GM12878 (cell line): Measurements from ENCODE around the gene UNC45A. TPM values are rescaled to one million over a fixed set of nuclear protein-coding genes. Genes with fewer than 3 reads are reported as not detected.

Experiments used
- ATAC-seq: fragments of 200-7000 bp; cut with Tn5 transposase; 3 replicates; pipeline ENCODE4 v1.9.1; 2020; ENCODE audit warnings: mild to moderate bottlenecking, moderate library complexity
- BruUV-seq: library from RNA; stranded (reverse); fragments of 400-500 nt; replicated peaks from 2 replicates; lab custom pipeline; 2021; lab: Mats Ljungman, UMichigan
- CTCF ChIA-PET: fragments of 300-600 bp; sonication (Branson Sonifier 250); formaldehyde crosslinking; extraction: SDS; loops from one replicate; lab custom pipeline; 2021; ENCODE audit warnings: inconsistent platforms; lab: Yijun Ruan, JAX
- POLR2A ChIA-PET: fragments of 350-600 bp; formaldehyde crosslinking; extraction: SDS; loops from one replicate; lab custom pipeline; 2021; ENCODE audit warnings: inconsistent platforms; lab: Charles Lee
- RAD21 ChIA-PET: fragments of 300-600 bp; sonication (Branson Sonifier 250); formaldehyde crosslinking; loops from one replicate; lab custom pipeline; 2023; ENCODE audit warnings: antibody characterized with exemption; ENCODE audit not compliant: unreplicated experiment; lab: Charles Lee
- SMC1A ChIA-PET: fragments of 300-600 bp; sonication (Branson Sonifier 250); formaldehyde crosslinking; loops from one replicate; lab custom pipeline; 2023; ENCODE audit not compliant: unreplicated experiment, uncharacterized antibody; lab: Charles Lee
- DNase-seq: peaks from one replicate; pipeline ENCODE4 v3.0.0-alpha.2; 2011; ENCODE audit warnings: low read depth, low spot score
- FAIRE-seq: peaks from 3 replicates; lab custom pipeline; 2011; peaks lifted over from hg19 to GRCh38; lab: Jason Lieb, UNC
- H2AFZ ChIP-seq: 2 replicates; pipeline ENCODE4 v1.6.0; 2011; ENCODE audit warnings: low read depth, low read length, control low read depth; ENCODE audit not compliant: control insufficient read depth
- H3K27ac ChIP-seq: 2 replicates; pipeline ENCODE4 v1.5.1; 2011; ENCODE audit warnings: control low read depth; ENCODE audit not compliant: control insufficient read depth, insufficient read depth
- H3K27me3 ChIP-seq, 2 experiments: replicated peaks in 1 of 2; 2 replicates each; pipeline versions ENCODE4 v1.6.0 to v1.6.1; 2011; ENCODE audit warnings: low read length in 1 of 2; ENCODE audit not compliant: control insufficient read depth in 2 of 2, insufficient read depth in 2 of 2
- H3K36me3 ChIP-seq, 2 experiments: 2 replicates each; pipeline ENCODE4 v1.5.1; 2011; ENCODE audit warnings: low read length in 1 of 2; ENCODE audit not compliant: control insufficient read depth in 2 of 2, insufficient read depth in 2 of 2
- H3K4me1 ChIP-seq: 2 replicates; pipeline ENCODE4 v1.6.1; 2011; ENCODE audit warnings: mild to moderate bottlenecking, low read length, moderate library complexity, mixed read lengths; ENCODE audit not compliant: control insufficient read depth, insufficient read depth
- H3K4me2 ChIP-seq: 2 replicates; pipeline ENCODE4 v1.6.0; 2011; ENCODE audit warnings: control low read depth; ENCODE audit not compliant: control insufficient read depth, insufficient read depth
- H3K4me3 ChIP-seq: fragments of 200-600 bp; sonication (generic); 2 replicates; pipeline ENCODE4 v1.5.1; 2016
- H3K79me2 ChIP-seq: 2 replicates; pipeline ENCODE4 v1.6.0; 2011; ENCODE audit warnings: low read length; ENCODE audit not compliant: control insufficient read depth, insufficient read depth
- H3K9ac ChIP-seq: 2 replicates; pipeline ENCODE4 v1.8.0; 2011; ENCODE audit warnings: low read length, control low read depth, mixed read lengths; ENCODE audit not compliant: control insufficient read depth, insufficient read depth
- H3K9me3 ChIP-seq: replicated peaks from 3 replicates; pipeline ENCODE4 v1.5.1; 2011; ENCODE audit warnings: mild to moderate bottlenecking, low read length; ENCODE audit not compliant: control insufficient read depth, insufficient read depth
- H4K20me1 ChIP-seq: 2 replicates; pipeline ENCODE4 v1.6.0; 2011; ENCODE audit not compliant: control insufficient read depth, insufficient read depth
- ATF3 ChIP-seq: IDR thresholded peaks from 2 replicates; pipeline ENCODE4 v1.6.1; 2011; ENCODE audit warnings: low read depth, mild to moderate bottlenecking, low read length, moderate library complexity, borderline replicate concordance; ENCODE audit errors: extremely low read depth
- BMI1 ChIP-seq: fragments of 450-650 bp; IDR thresholded peaks from 2 replicates; pipeline ENCODE4 v1.6.1; 2016; ENCODE audit warnings: mild to moderate bottlenecking, moderate library complexity, borderline replicate concordance
- DPF2 ChIP-seq: fragments of 450-650 bp; IDR thresholded peaks from 2 replicates; pipeline ENCODE4 v1.6.1; 2017; ENCODE audit warnings: mild to moderate bottlenecking
- GABPA ChIP-seq: IDR thresholded peaks from 2 replicates; pipeline ENCODE4 v1.6.1; 2014; ENCODE audit warnings: antibody characterized with exemption, low read depth, mild to moderate bottlenecking, inconsistent platforms
- NFYB ChIP-seq: IDR thresholded peaks from 2 replicates; pipeline ENCODE4 v1.6.1; 2011; ENCODE audit warnings: low read depth, mild to moderate bottlenecking, low read length, improper control_type of control experiment, moderate library complexity; ENCODE audit not compliant: insufficient read depth
- RAD51 ChIP-seq: fragments of 450-650 bp; IDR thresholded peaks from 2 replicates; pipeline ENCODE4 v1.6.1; 2016; ENCODE audit warnings: moderate library complexity, mild to moderate bottlenecking, inconsistent platforms
- WGBS: methylation state at CpG from one replicate; pipeline ENCODE4 v1.1.6; 2016; ENCODE audit warnings: low lambda C conversion rate; ENCODE audit not compliant: insufficient replicate concordance, insufficient coverage; ENCODE audit errors: missing lambda C conversion rate; 5-methylcytosine and 5-hydroxymethylcytosine counted together
- in situ Hi-C: fragments of 300-500 bp; cut with MboI; formaldehyde crosslinking; loops from 9 replicates; pipeline ENCODE4 v1.14.3; 2018; ENCODE audit warnings: mixed read lengths
- intact Hi-C: fragments of 100-400 bp; cut with micrococcal nuclease; formaldehyde crosslinking; loops from one replicate; pipeline ENCODE4 v1.14.2; 2022; ENCODE audit not compliant: unreplicated experiment
- polyA plus RNA-seq, 11 experiments: library from polyadenylated mRNA; depleted of rRNA in 4 of 11; unstranded in 6 of 11; stranded (reverse) in 5 of 11; fragments of >200 nt; fragmentation: Nextera tagmentation in 4 of 11; fragmentation: Illumina TruSeq in 1 of 11; extraction: Ambion mirVana in 4 of 11; extraction: Trizol in 1 of 11; gene quantifications; 1 replicate in 1 of 11; 2 replicates in 10 of 11; pipeline versions ENCODE4 v1.2.1 to v1.2.3, GENCODE V29; 2011 to 2016; ENCODE audit warnings: inconsistent platforms in 2 of 11, missing spikeins in 2 of 11, low read depth in 1 of 11
- total RNA-seq, 4 experiments: library from RNA; depleted of rRNA in 3 of 4; stranded (reverse); fragments of >200 nt in 3 of 4; fragmentation: Illumina TruSeq in 1 of 4; extraction: Trizol in 1 of 4; gene quantifications; 2 replicates each; pipeline versions ENCODE4 v1.2.1 to v1.2.3, GENCODE V29; 2013 to 2021
- TF ChIP-seq, protein P1 (sequence below): IDR thresholded peaks from 2 replicates; pipeline ENCODE4 v1.6.1; 2011; ENCODE audit warnings: borderline replicate concordance, low read depth, mild to moderate bottlenecking, moderate library complexity, low read length; ENCODE audit not compliant: insufficient read depth, poor library complexity, severe bottlenecking

UNC45A gene
- total and polyA plus RNA-seq, 10 of the 15 experiments (the other 5 are each of a cell fraction or from before 2014, with no cell fraction given) = 10.3 to 57.8 (median 40.5) TPM

DNA sequence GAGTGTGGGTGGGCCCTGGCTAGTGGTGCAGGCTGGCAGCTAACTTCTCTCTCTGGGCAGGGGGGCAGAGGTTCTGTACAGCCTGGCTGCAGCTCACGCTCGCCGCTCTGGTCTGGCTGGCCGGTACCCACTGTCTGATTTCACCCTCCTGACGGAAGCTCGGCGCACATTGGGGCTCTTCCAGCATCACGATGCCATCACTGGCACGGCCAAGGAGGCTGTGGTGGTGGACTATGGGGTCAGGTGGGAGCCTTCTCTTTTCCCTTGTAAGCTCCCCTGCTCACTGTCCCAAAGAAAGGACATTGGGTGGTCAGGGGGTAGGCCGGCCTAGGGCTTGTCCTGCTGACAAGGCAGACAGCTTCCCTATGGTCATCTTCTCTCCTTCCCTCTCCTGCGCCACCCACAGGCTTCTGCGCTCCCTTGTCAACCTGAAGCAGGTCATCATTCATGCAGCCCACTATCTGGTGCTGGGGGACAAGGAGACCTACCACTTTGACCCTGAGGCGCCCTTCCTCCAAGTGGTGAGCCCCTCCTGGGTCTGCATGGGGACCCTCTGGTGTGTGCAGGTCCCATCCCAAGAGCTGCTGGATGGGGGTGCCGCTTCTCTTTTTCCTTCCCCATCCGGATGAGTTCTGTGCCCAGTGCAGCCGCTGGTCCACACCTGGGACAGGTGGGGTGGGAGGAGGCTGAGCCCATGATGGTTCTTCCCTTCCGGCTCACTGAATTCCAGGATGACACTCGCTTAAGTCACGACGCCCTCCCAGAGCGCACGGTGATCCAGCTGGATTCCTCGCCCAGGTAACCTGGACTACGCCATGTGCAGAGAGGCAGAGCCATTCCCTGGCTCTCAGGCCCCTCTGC lies 24.4 kb upstream of the UNC45A start (continued):
- TF ChIP-seq DPF2 (no peak), BMI1 (no peak)
- TF ChIP-seq, all 136 proteins: peak for 0

GRCh38 chr15:90911302-90911623 lies 23.8 kb upstream of the UNC45A start:
- in situ Hi-C loops (no loop called here), intact Hi-C loops (no loop called here)
- H3K4me1 ChIP-seq = no peaks in the 10 kb centered on the region
- no peak for ATAC-seq
- WGBS = 94% methylated on average over 13 of the region's 19 CpGs
- H2AFZ ChIP-seq = no peak overlapping the region
- ChIA-PET CTCF (no interaction called here), RAD21 (no interaction called here), POLR2A (no interaction called here), SMC1A (no interaction called here)
- H3K27ac ChIP-seq = no peak overlapping the region
- no peak overlapping the region for H3K9ac ChIP-seq
- DNase-seq = no peak
- H3K4me2 ChIP-seq = no peak overlapping the region
- no peaks in the 10 kb centered on the region for H3K79me2 ChIP-seq
- H3K9me3 ChIP-seq = no peaks in the 10 kb centered on the region
- FAIRE-seq = no peak
- H4K20me1 ChIP-seq = no peaks in the 10 kb centered on the region
- H3K27me3 ChIP-seq = no peaks in the 10 kb centered on the region
- no TSS peak for BruUV-seq
- H3K36me3 ChIP-seq = peaks cover 21 to 50% of the 10 kb centered on the region in 2 experiments
- H3K4me3 ChIP-seq = no peak overlapping the region
- TF ChIP-seq RAD51 (no peak), NFYB (no peak), ATF3 (no peak), GABPA (no peak)
- TF ChIP-seq, protein P1, sequence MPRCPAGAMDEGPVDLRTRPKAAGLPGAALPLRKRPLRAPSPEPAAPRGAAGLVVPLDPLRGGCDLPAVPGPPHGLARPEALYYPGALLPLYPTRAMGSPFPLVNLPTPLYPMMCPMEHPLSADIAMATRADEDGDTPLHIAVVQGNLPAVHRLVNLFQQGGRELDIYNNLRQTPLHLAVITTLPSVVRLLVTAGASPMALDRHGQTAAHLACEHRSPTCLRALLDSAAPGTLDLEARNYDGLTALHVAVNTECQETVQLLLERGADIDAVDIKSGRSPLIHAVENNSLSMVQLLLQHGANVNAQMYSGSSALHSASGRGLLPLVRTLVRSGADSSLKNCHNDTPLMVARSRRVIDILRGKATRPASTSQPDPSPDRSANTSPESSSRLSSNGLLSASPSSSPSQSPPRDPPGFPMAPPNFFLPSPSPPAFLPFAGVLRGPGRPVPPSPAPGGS = no peak
